GM12873 (cell line): Measurements from ENCODE around the gene GPC5.

Experiments
- TF ChIP-seq, protein P1 (sequence below): IDR thresholded peaks from 2 replicates; pipeline ENCODE4 v1.5.1; 2012; ENCODE audit warnings: low read depth, mild to moderate bottlenecking, moderate library complexity, low read length, control low read depth; ENCODE audit not compliant: insufficient read depth; ENCODE audit errors: missing control alignments

GPC5 gene

GRCh38 chr13:91699863-91700262, 301.4 kb downstream of the GPC5 start:
- TF ChIP-seq, protein P1, sequence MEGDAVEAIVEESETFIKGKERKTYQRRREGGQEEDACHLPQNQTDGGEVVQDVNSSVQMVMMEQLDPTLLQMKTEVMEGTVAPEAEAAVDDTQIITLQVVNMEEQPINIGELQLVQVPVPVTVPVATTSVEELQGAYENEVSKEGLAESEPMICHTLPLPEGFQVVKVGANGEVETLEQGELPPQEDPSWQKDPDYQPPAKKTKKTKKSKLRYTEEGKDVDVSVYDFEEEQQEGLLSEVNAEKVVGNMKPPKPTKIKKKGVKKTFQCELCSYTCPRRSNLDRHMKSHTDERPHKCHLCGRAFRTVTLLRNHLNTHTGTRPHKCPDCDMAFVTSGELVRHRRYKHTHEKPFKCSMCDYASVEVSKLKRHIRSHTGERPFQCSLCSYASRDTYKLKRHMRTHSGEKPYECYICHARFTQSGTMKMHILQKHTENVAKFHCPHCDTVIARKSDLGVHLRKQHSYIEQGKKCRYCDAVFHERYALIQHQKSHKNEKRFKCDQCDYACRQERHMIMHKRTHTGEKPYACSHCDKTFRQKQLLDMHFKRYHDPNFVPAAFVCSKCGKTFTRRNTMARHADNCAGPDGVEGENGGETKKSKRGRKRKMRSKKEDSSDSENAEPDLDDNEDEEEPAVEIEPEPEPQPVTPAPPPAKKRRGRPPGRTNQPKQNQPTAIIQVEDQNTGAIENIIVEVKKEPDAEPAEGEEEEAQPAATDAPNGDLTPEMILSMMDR: no peak

- TF ChIP-seq, protein P1: no peak
Measured at GRCh38 chr13:91701975-91702374, 303.6 kb downstream of the GPC5 start.

GRCh38 chr13:91702411-91702810, 304.0 kb downstream of the GPC5 start:
- TF ChIP-seq, protein P1: no peak

DNA sequence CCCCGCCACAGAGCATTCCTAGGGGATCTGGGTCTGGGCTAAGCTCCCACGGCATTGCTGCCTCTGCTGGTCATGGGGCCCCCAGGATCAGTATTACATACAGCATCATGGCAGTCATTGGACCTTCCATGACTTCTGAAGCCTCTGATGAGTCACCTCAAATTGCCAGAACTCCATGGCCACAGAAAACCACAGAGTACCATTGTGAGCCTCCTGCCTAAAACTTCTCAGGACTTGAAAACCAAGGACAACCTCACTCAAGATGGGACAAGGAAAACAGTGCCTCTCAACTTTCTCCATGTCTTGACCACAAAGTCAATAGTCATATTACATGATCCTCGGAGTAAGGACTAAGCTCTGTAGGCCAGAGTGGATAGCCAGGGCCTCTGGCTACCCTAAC, 306.0 kb downstream of the GPC5 start:
- TF ChIP-seq, protein P1: no peak

DNA sequence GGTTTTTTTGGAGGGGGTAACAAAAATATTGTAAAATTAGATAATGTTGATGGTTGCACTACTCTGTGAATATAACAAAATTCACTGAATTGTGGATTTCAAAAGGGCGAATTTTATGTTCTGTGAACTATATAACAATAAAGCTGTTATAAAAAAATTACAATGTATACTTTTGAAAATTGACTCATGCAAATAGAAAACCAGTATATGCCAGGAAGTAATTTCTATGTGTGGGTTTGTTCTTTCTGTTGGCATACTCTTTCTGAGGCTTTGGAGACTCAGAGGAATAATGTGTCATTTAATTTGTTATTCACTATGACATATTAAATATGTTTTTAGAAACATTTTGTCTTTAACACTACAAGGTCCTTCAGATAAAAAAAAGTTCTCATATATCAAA, 310.1 kb downstream of the GPC5 start:
- TF ChIP-seq, protein P1: no peak

DNA sequence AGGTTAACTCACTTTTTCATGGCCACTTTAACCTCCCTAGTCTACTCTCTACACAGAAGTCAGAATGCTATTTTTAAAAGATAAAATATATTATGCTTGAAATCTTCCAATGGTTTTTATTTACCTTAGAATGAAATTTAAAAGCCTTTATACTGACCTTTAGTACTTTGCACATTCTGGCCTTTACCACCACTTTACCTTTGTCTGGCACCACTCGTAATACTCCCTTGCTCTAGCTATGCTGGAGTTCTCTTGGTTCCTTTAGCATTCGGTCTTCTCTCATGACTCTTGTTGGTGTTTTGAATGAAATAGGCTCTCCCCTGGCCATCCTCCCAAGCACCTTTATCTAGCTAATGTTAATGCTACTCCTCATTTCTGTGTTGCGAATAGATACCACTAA, 310.8 kb downstream of the GPC5 start:
- TF ChIP-seq, protein P1: no peak

- TF ChIP-seq, protein P1: no peak
Measured at GRCh38 chr13:91710733-91711132, 312.3 kb downstream of the GPC5 start.
